Body of pancreas (tissue), 4 donors: ENCODE data around the gene CERT1. TPM values are rescaled to one million over a fixed set of nuclear protein-coding genes. Genes with fewer than 3 reads are reported as not detected.

Source experiments
- ATAC-seq: fragments of 150-250 bp; one replicate; pipeline ENCODE4 v1.9.1; 2016
- DNase-seq, 4 donors: peaks; one replicate each; pipeline ENCODE4 v3.0.0-alpha.2; 2019
- H3K27ac ChIP-seq, 4 donors: fragments of 200-600 bp; sonication (generic); 1 replicate in 3 of 4; 2 replicates in 1 of 4; pipeline versions ENCODE4 v1.5.1 to v1.6.1; 2016 to 2019; ENCODE audit warnings: mild to moderate bottlenecking in 1 of 4, mixed read lengths in 1 of 4, moderate library complexity in 1 of 4
- H3K27me3 ChIP-seq, 2 donors: fragments of 200-600 bp; sonication (generic); one replicate each; pipeline ENCODE4 v1.6.0; 2016; ENCODE audit warnings: mild to moderate bottlenecking in 1 of 2
- H3K36me3 ChIP-seq, 2 donors: fragments of 200-600 bp; sonication (generic); replicated peaks in 1 of 2; 2 replicates each; pipeline ENCODE4 v1.5.1; 2016; ENCODE audit warnings: low read depth in 2 of 2; ENCODE audit not compliant: insufficient read depth in 1 of 2
- H3K4me1 ChIP-seq: fragments of 200-600 bp; sonication (generic); one replicate; pipeline ENCODE4 v1.6.0; 2016
- H3K4me3 ChIP-seq, 2 donors: fragments of 200-600 bp; sonication (generic); 1 replicate in 1 of 2; 2 replicates in 1 of 2; pipeline ENCODE4 v1.5.1; 2016 to 2019
- H3K9me3 ChIP-seq, 3 donors: fragments of 200-600 bp; sonication (generic); 1 replicate in 2 of 3; 2 replicates in 1 of 3; pipeline ENCODE4 v1.5.1; 2016
- CTCF ChIP-seq, 7 experiments: fragments of 450-650 bp in 4 of 7; fragments of 200-600 bp in 3 of 7; sonication (generic) in 3 of 7; IDR thresholded peaks; one replicate each; pipeline ENCODE4 v1.5.1; 2016 to 2019; ENCODE audit warnings: antibody characterized with exemption in 7 of 7
- POLR2A ChIP-seq, 3 donors: fragments of 450-650 bp; IDR thresholded peaks; one replicate each; pipeline ENCODE4 v1.6.1; 2016; ENCODE audit warnings: antibody characterized with exemption in 3 of 3, mild to moderate bottlenecking in 2 of 3
- WGBS, 2 donors: methylation state at CpG; one replicate each; pipeline ENCODE4 v1.1.5; 2017; 5-methylcytosine and 5-hydroxymethylcytosine counted together
- intact Hi-C: fragments of 100-400 bp; cut with DNase I; formaldehyde crosslinking; loops from one replicate; pipeline ENCODE4 v1.15.1; 2023
- total RNA-seq, 2 donors: library from RNA; depleted of rRNA; stranded (reverse); fragments of >200 nt; gene quantifications; one replicate each; pipeline ENCODE4 v1.1.0, GENCODE V29; 2016

CERT1 gene
- total RNA-seq, 2 donors from 2014 or later: 17.8 to 19.5 TPM

- H3K27ac ChIP-seq: no peak overlapping the region
- no peak for DNase-seq
- H3K9me3 ChIP-seq: no peaks in the 10 kb centered on the region
- no peaks in the 10 kb centered on the region for H3K4me1 ChIP-seq
- intact Hi-C loops: no loop called here
- no peaks in the 10 kb centered on the region for H3K36me3 ChIP-seq
- WGBS, 2 donors: 96 to 98% methylated on average over 2 of the region's 2 CpGs
- H3K27me3 ChIP-seq: no peaks in the 10 kb centered on the region
- no peak for ATAC-seq
- TF ChIP-seq POLR2A (IDR thresholded peaks at IDR 0.05) (no peak), CTCF (IDR thresholded peaks at IDR 0.05) (no peak)
- H3K4me3 ChIP-seq: no peak overlapping the region
Observed at GRCh38 chr5:75552764-75553163, 41.3 kb upstream of the CERT1 start.

- intact Hi-C loops: no loop called here
- no peak overlapping the region for H3K4me3 ChIP-seq
- no peaks in the 10 kb centered on the region for H3K4me1 ChIP-seq
- H3K9me3 ChIP-seq: no peaks in the 10 kb centered on the region
- H3K27ac ChIP-seq: no peak overlapping the region
- DNase-seq: no peak
- no peak for TF ChIP-seq POLR2A (IDR thresholded peaks at IDR 0.05)
- H3K27me3 ChIP-seq: no peaks in the 10 kb centered on the region
- no peaks in the 10 kb centered on the region for H3K36me3 ChIP-seq
- ATAC-seq: no peak
- 93 to 95% methylated on average over 3 of the region's 3 CpGs for WGBS, 2 donors
Observed at GRCh38 chr5:75551471-75551870, 40.0 kb upstream of the CERT1 start.

GRCh38 chr5:75550597-75550996 is 39.2 kb upstream of the CERT1 start:
- no peaks in the 10 kb centered on the region for H3K9me3 ChIP-seq
- H3K4me3 ChIP-seq: no peak overlapping the region
- H3K27ac ChIP-seq: no peak overlapping the region
- 100% methylated on average over 1 of the region's 1 CpG for whole genome bisulfite sequencing, 2 donors
- no peak for ATAC-seq
- no peaks in the 10 kb centered on the region for H3K36me3 ChIP-seq
- no peaks in the 10 kb centered on the region for H3K4me1 ChIP-seq
- TF ChIP-seq CTCF (IDR thresholded peaks at IDR 0.05): no peak
- no peak for TF ChIP-seq POLR2A (IDR thresholded peaks at IDR 0.05)
- no peak for DNase-seq
- intact Hi-C loops: no loop called here
- no peaks in the 10 kb centered on the region for H3K27me3 ChIP-seq

GRCh38 chr5:75547812-75548211 is 36.4 kb upstream of the CERT1 start:
- ATAC-seq: no peak
- Histone ChIP-seq H3K4me3 (no peak overlapping the region), H3K9me3 (no peaks in the 10 kb centered on the region), H3K36me3 (no peaks in the 10 kb centered on the region), H3K27me3 (no peaks in the 10 kb centered on the region), H3K27ac (no peak overlapping the region), H3K4me1 (no peaks in the 10 kb centered on the region)
- no peak for TF ChIP-seq POLR2A (IDR thresholded peaks at IDR 0.05)
- TF ChIP-seq CTCF (IDR thresholded peaks at IDR 0.05): no peak
- intact Hi-C loops: no loop called here
- WGBS, 2 donors: 76 to 84% methylated on average over 3 of the region's 3 CpGs
- DNase-seq: no peak

GRCh38 chr5:75546830-75547229 is 35.4 kb upstream of the CERT1 start:
- Histone ChIP-seq H3K36me3 (no peaks in the 10 kb centered on the region), H3K27ac (no peak overlapping the region), H3K27me3 (no peaks in the 10 kb centered on the region), H3K4me3 (no peak overlapping the region), H3K9me3 (no peaks in the 10 kb centered on the region), H3K4me1 (no peaks in the 10 kb centered on the region)
- WGBS, 2 donors: 93 to 96% methylated on average over 6 of the region's 6 CpGs
- no peak for TF ChIP-seq CTCF (IDR thresholded peaks at IDR 0.05)
- TF ChIP-seq POLR2A (IDR thresholded peaks at IDR 0.05): no peak
- no peak for DNase-seq
- ATAC-seq: no peak
- intact Hi-C loops: no loop called here
